SK-N-SH (cell line): ENCODE measurements around the gene BCAR1. TPM values are rescaled to one million over a fixed set of nuclear protein-coding genes. Genes with fewer than 3 reads are reported as not detected.

Experiments
- CTCF ChIA-PET: fragments of 300-600, 350-600 bp; formaldehyde crosslinking; extraction: SDS; loops from one replicate; lab custom pipeline; 2021; lab: Yijun Ruan, JAX
- POLR2A ChIA-PET: fragments of 350-600 bp; sonication (Branson Sonifier 250); formaldehyde crosslinking; extraction: SDS; loops from one replicate; lab custom pipeline; 2020; ENCODE audit warnings: antibody characterized with exemption, inconsistent platforms; lab: Yijun Ruan, JAX
- DNase-seq: peaks from one replicate; pipeline ENCODE4 v3.0.0; 2012
- H2AFZ ChIP-seq: fragments of 200-600 bp; sonication (generic); 2 replicates; pipeline ENCODE4 v1.8.1; 2016; ENCODE audit warnings: antibody characterized with exemption, mild to moderate bottlenecking, low read depth
- H3F3A ChIP-seq: fragments of 200-600 bp; sonication (generic); replicated peaks from 2 replicates; pipeline ENCODE3; 2016; ENCODE audit warnings: antibody characterized with exemption, mild to moderate bottlenecking; ENCODE audit not compliant: insufficient read depth
- H3K27ac ChIP-seq, 2 experiments: fragments of 200-500 bp in 1 of 2; fragments of 200-600 bp in 1 of 2; sonication (Bioruptor generic) in 1 of 2; sonication (generic), shearing (Covaris generic) in 1 of 2; 2 replicates each; pipeline versions ENCODE4 v1.5.1 to v1.6.1; 2014 to 2016; ENCODE audit warnings: low read depth in 2 of 2, inconsistent platforms in 1 of 2, low read length in 1 of 2, mild to moderate bottlenecking in 1 of 2, mixed read lengths in 1 of 2
- H3K27me3 ChIP-seq: fragments of 200-600 bp; sonication (generic), shearing (Covaris generic); 2 replicates; pipeline ENCODE4 v1.6.1; 2016; ENCODE audit warnings: mixed run types; ENCODE audit not compliant: insufficient read depth
- H3K36me3 ChIP-seq, 2 experiments: fragments of 200-500 bp in 1 of 2; fragments of 200-600 bp in 1 of 2; sonication (Bioruptor generic) in 1 of 2; sonication (generic) in 1 of 2; replicated peaks in 1 of 2; 2 replicates each; pipeline versions ENCODE3 to v1.5.1; 2014 to 2016; ENCODE audit warnings: low read length in 1 of 2, mild to moderate bottlenecking in 1 of 2; ENCODE audit not compliant: insufficient read depth in 2 of 2, control insufficient read depth in 1 of 2
- H3K4me1 ChIP-seq, 2 experiments: fragments of 200-500 bp in 1 of 2; fragments of 200-600 bp in 1 of 2; sonication (Bioruptor generic) in 1 of 2; sonication (generic), shearing (Covaris generic) in 1 of 2; 2 replicates each; pipeline versions ENCODE4 v1.5.1 to v1.6.1; 2014 to 2016; ENCODE audit warnings: low read depth in 1 of 2, low read length in 1 of 2, mixed run types in 1 of 2; ENCODE audit not compliant: insufficient read depth in 2 of 2, control insufficient read depth in 1 of 2
- H3K4me2 ChIP-seq: fragments of 200-600 bp; sonication (generic), shearing (Covaris generic); 2 replicates; pipeline ENCODE4 v1.6.1; 2017; ENCODE audit warnings: mixed run types
- H3K4me3 ChIP-seq, 2 experiments: fragments of 200-500 bp in 1 of 2; fragments of 200-600 bp in 1 of 2; sonication (Bioruptor generic) in 1 of 2; sonication (generic), shearing (Covaris generic) in 1 of 2; 2 replicates each; pipeline versions ENCODE4 v1.5.1 to v1.8.1; 2014 to 2016; ENCODE audit warnings: low read depth in 2 of 2, inconsistent platforms in 1 of 2, low read length in 1 of 2, mild to moderate bottlenecking in 1 of 2, mixed read lengths in 1 of 2, moderate library complexity in 1 of 2
- H3K79me2 ChIP-seq: fragments of 200-600 bp; sonication (generic); 2 replicates; pipeline ENCODE4 v1.8.1; 2017; ENCODE audit warnings: mild to moderate bottlenecking; ENCODE audit not compliant: insufficient read depth
- H3K9ac ChIP-seq: fragments of 200-600 bp; sonication (generic); 2 replicates; pipeline ENCODE4 v1.6.1; 2017; ENCODE audit warnings: mixed run types
- H3K9me2 ChIP-seq: fragments of 200-600 bp; sonication (generic); 2 replicates; pipeline ENCODE4 v1.6.1; 2017; ENCODE audit warnings: mixed run types
- H3K9me3 ChIP-seq: fragments of 200-600 bp; sonication (generic); 2 replicates; pipeline ENCODE4 v1.6.1; 2017; ENCODE audit warnings: mixed run types, mild to moderate bottlenecking, moderate library complexity
- H4K20me1 ChIP-seq: fragments of 200-600 bp; sonication (generic); 2 replicates; pipeline ENCODE4 v1.6.1; 2017; ENCODE audit warnings: mild to moderate bottlenecking, mixed run types; ENCODE audit not compliant: insufficient read depth
- CHD2 ChIP-seq: fragments of 150-350 bp; IDR thresholded peaks from 2 replicates; pipeline ENCODE4 v1.6.1; 2018; ENCODE audit warnings: low read length; ENCODE audit not compliant: partially characterized antibody
- ELF1 ChIP-seq: IDR thresholded peaks from 2 replicates; pipeline ENCODE4 v1.4.0; 2012
- FOSL2 ChIP-seq: IDR thresholded peaks from 2 replicates; pipeline ENCODE4 v1.4.0; 2012; ENCODE audit warnings: low read depth, mild to moderate bottlenecking, moderate library complexity, borderline replicate concordance
- FOXM1 ChIP-seq: IDR thresholded peaks from 2 replicates; pipeline ENCODE4 v1.4.0; 2012; ENCODE audit warnings: low read depth, mild to moderate bottlenecking
- GABPA ChIP-seq: IDR thresholded peaks from 2 replicates; pipeline ENCODE4 v1.4.0; 2012; ENCODE audit warnings: low read depth, mild to moderate bottlenecking
- GATA2 ChIP-seq: sonication (generic); formaldehyde crosslinking; IDR thresholded peaks from 2 replicates; pipeline ENCODE4 v1.5.0; 2020; ENCODE audit warnings: mild to moderate bottlenecking, missing genetic modification reagents
- IRF3 ChIP-seq: fragments of 150-350 bp; IDR thresholded peaks from 2 replicates; pipeline ENCODE4 v1.6.1; 2016; ENCODE audit warnings: mild to moderate bottlenecking, low read depth, low read length
- MAX ChIP-seq: IDR thresholded peaks from 2 replicates; pipeline ENCODE4 v1.4.0; 2012; ENCODE audit warnings: low read depth
- NRF1 ChIP-seq: IDR thresholded peaks from 2 replicates; pipeline ENCODE4 v1.6.1; 2012; ENCODE audit warnings: low read depth, mild to moderate bottlenecking, low read length
- POLR2AphosphoS5 ChIP-seq: IDR thresholded peaks from 2 replicates; pipeline ENCODE4 v1.6.1; 2012; ENCODE audit warnings: low read depth, low read length
- RCOR1 ChIP-seq: fragments of 150-350 bp; IDR thresholded peaks from 2 replicates; pipeline ENCODE4 v1.6.1; 2017; ENCODE audit warnings: antibody characterized with exemption, low read length
- RXRA ChIP-seq: IDR thresholded peaks from 2 replicates; pipeline ENCODE4 v1.4.0; 2012; ENCODE audit warnings: low read depth, mild to moderate bottlenecking, borderline replicate concordance
- TAF1 ChIP-seq: IDR thresholded peaks from 2 replicates; pipeline ENCODE4 v1.6.1; 2012; ENCODE audit warnings: low read depth, mild to moderate bottlenecking, low read length, moderate library complexity, borderline replicate concordance
- TCF12 ChIP-seq: IDR thresholded peaks from 2 replicates; pipeline ENCODE4 v1.4.0; 2012
- YY1 ChIP-seq: IDR thresholded peaks from 2 replicates; pipeline ENCODE4 v1.4.0; 2012; ENCODE audit warnings: low read depth, mild to moderate bottlenecking
- ZBTB33 ChIP-seq: IDR thresholded peaks from 2 replicates; pipeline ENCODE4 v1.4.0; 2012; ENCODE audit warnings: low read depth, borderline replicate concordance
- WGBS: methylation state at CpG from one replicate; pipeline ENCODE4 v1.1.6; 2017; ENCODE audit warnings: low lambda C conversion rate; 5-methylcytosine and 5-hydroxymethylcytosine counted together
- polyA plus RNA-seq, 3 experiments: library from polyadenylated mRNA; depleted of rRNA; stranded (reverse); fragments of >200 nt; gene quantifications; 2 replicates each; pipeline ENCODE4 v1.2.3, GENCODE V29; 2012

BCAR1 gene
- polyA plus RNA-seq, 1 of the 3 experiments (the other 2 are of a cell fraction), result 45.1 TPM

GRCh38 chr16:75218256-75219076 lies 33.0 kb downstream of the BCAR1 start, which contains the start of gene CTRB1:
Gene CTRB1, plus strand, starts transcription at chr16:75218988. Its CDS starts 20 bp downstream, at chr16:75219008.
- Histone ChIP-seq H3K79me2 (no peaks in the 10 kb centered on the region), H3K36me3 (no peaks in the 10 kb centered on the region), H3K27ac (peak within 1 kb of the TSS in 1 of 2 experiments; percentile 12; a peak in 1 of 4 replicates), H3F3A (no peaks in the 10 kb centered on the region), H3K4me2 (0 out of 2 replicates have a peak within 1 kb of the TSS, but pooled peaks have one; percentile 58), H3K27me3 (no peaks in the 10 kb centered on the region), H3K9me3 (no peaks in the 10 kb centered on the region), H3K9me2 (no peaks in the 10 kb centered on the region), H3K9ac (no peak within 1 kb of the TSS), H3K4me1 (peaks cover 0 to 6% of the 10 kb centered on the region in 2 experiments; a peak in 1 of 4 replicates), H3K4me3 (no peak within 1 kb of the TSS), H4K20me1 (no peaks in the 10 kb centered on the region), H2AFZ (no peak within 1 kb of the TSS)
- 94% methylated on average over 6 of the region's 19 CpGs for WGBS
- POLR2A ChIA-PET, result interaction anchor here (0.5 kb wide), 1 partner anchor 199 kb away, joined by 3 read pairs; no protein-coding TSS in a partner anchor
- TF ChIP-seq MAX, result no peak
- no peak for TF ChIP-seq YY1
- no peak for TF ChIP-seq POLR2AphosphoS5
- no peak for TF ChIP-seq TAF1
- DNase-seq, result peak; percentile 57
- CTCF ChIA-PET, result interaction anchor here (3.8 to 4.0 kb wide), 2 partner anchors 16 to 19 kb away, joined by 18 to 21 read pairs; no protein-coding TSS in a partner anchor

GRCh38 chr16:75217389-75217851 lies 34.0 kb downstream of the BCAR1 start:
- no peaks in the 10 kb centered on the region for H3F3A ChIP-seq
- no peak overlapping the region for H3K27ac ChIP-seq
- CTCF ChIA-PET, result interaction anchor here (1.3 to 4.0 kb wide), 3 partner anchors 17 to 185 kb away, joined by 4 to 21 read pairs (median 18); no protein-coding TSS in a partner anchor
- H3K9me2 ChIP-seq, result no peaks in the 10 kb centered on the region
- no peak overlapping the region for H3K4me2 ChIP-seq
- H3K36me3 ChIP-seq, result no peaks in the 10 kb centered on the region
- H3K9ac ChIP-seq, result no peak overlapping the region
- no peaks in the 10 kb centered on the region for H3K9me3 ChIP-seq
- TF ChIP-seq RXRA (no peak), CHD2 (no peak), ZBTB33 (no peak), GABPA (no peak), ELF1 (no peak), FOXM1 (no peak), TCF12 (no peak), NRF1 (no peak), RCOR1 (no peak), GATA2 (CRISPR knock-in tag) (no peak), IRF3 (no peak), FOSL2 (no peak)
- POLR2A ChIA-PET, result no interaction called here
- peaks cover 0 to 6% of the 10 kb centered on the region in 2 experiments; a peak in 1 of 4 replicates for H3K4me1 ChIP-seq
- H3K4me3 ChIP-seq, result no peak overlapping the region
- no peak for DNase-seq
- no peaks in the 10 kb centered on the region for H3K27me3 ChIP-seq
- H3K79me2 ChIP-seq, result no peaks in the 10 kb centered on the region
- H4K20me1 ChIP-seq, result no peaks in the 10 kb centered on the region
- WGBS, result 91% methylated on average over 11 of the region's 11 CpGs
- no peak overlapping the region for H2AFZ ChIP-seq
